Hepatocyte (in vitro differentiated cells): Measurements from ENCODE around the gene CRISPLD2. TPM values are rescaled to one million over a fixed set of nuclear protein-coding genes. Genes with fewer than 3 reads are reported as not detected.

ENCODE experiments used
- DNase-seq: peaks from one replicate; pipeline ENCODE4 v3.0.0-alpha.2; 2016; ENCODE audit warnings: low spot score
- H2AFZ ChIP-seq: fragments of 200-600 bp; sonication (generic); 2 replicates; pipeline ENCODE4 v1.6.0; 2016; ENCODE audit warnings: antibody characterized with exemption, mild to moderate bottlenecking
- H3K27ac ChIP-seq: fragments of 200-600 bp; sonication (generic); 2 replicates; pipeline ENCODE4 v1.5.1; 2016; ENCODE audit warnings: mild to moderate bottlenecking
- H3K27me3 ChIP-seq: fragments of 200-600 bp; sonication (generic); 2 replicates; pipeline ENCODE4 v1.6.1; 2016
- H3K36me3 ChIP-seq: fragments of 200-600 bp; sonication (generic); replicated peaks from 2 replicates; pipeline ENCODE4 v1.5.1; 2016; ENCODE audit warnings: low read depth; ENCODE audit not compliant: insufficient read depth
- H3K4me1 ChIP-seq: fragments of 200-600 bp; sonication (generic); 2 replicates; pipeline ENCODE4 v1.5.1; 2016; ENCODE audit warnings: mild to moderate bottlenecking, moderate library complexity; ENCODE audit not compliant: insufficient read depth
- H3K4me2 ChIP-seq: fragments of 200-600 bp; sonication (generic); 2 replicates; pipeline ENCODE4 v1.6.0; 2016
- H3K4me3 ChIP-seq: fragments of 200-600 bp; sonication (generic); 2 replicates; pipeline ENCODE4 v1.5.1; 2016; ENCODE audit warnings: mild to moderate bottlenecking
- H3K79me2 ChIP-seq: fragments of 200-600 bp; sonication (generic); 2 replicates; pipeline ENCODE4 v1.6.0; 2017; ENCODE audit warnings: mild to moderate bottlenecking
- H3K9me2 ChIP-seq: fragments of 200-600 bp; sonication (generic); replicated peaks from 2 replicates; pipeline ENCODE4 v1.6.0; 2017; ENCODE audit warnings: mild to moderate bottlenecking; ENCODE audit not compliant: insufficient read depth
- H3K9me3 ChIP-seq: fragments of 200-600 bp; sonication (generic); 2 replicates; pipeline ENCODE4 v1.5.1; 2016; ENCODE audit warnings: low read depth, mild to moderate bottlenecking
- H4K20me1 ChIP-seq: fragments of 200-600 bp; sonication (generic); 2 replicates; pipeline ENCODE4 v1.6.0; 2016; ENCODE audit warnings: mild to moderate bottlenecking; ENCODE audit not compliant: insufficient read depth, poor library complexity, severe bottlenecking
- CTCF ChIP-seq: fragments of 200-600 bp; sonication (generic); IDR thresholded peaks from 2 replicates; pipeline ENCODE4 v1.5.1; 2016; ENCODE audit warnings: antibody characterized with exemption, mild to moderate bottlenecking; ENCODE audit not compliant: poor library complexity
- EZH2 ChIP-seq: fragments of 200-600 bp; sonication (generic); IDR thresholded peaks from 2 replicates; pipeline ENCODE4 v1.6.1; 2016; ENCODE audit warnings: antibody characterized with exemption, mild to moderate bottlenecking, borderline replicate concordance
- EZH2phosphoT487 ChIP-seq: fragments of 200-600 bp; sonication (generic); IDR thresholded peaks from one replicate; pipeline ENCODE4 v1.6.1; 2018; ENCODE audit warnings: antibody characterized with exemption, mild to moderate bottlenecking, low read depth, moderate library complexity; ENCODE audit not compliant: unreplicated experiment, severe bottlenecking
- WGBS: methylation state at CpG from one replicate; pipeline ENCODE4 v1.1.6; 2016; ENCODE audit warnings: low lambda C conversion rate; ENCODE audit errors: missing lambda C conversion rate; 5-methylcytosine and 5-hydroxymethylcytosine counted together
- polyA plus RNA-seq: library from polyadenylated mRNA; unstranded; fragments of >200 nt; fragmentation: Nextera tagmentation; extraction: Ambion mirVana; gene quantifications from 2 replicates; pipeline ENCODE4 v1.2.1, GENCODE V29; 2016
- total RNA-seq: library from RNA; depleted of rRNA; stranded (reverse); fragments of >200 nt; gene quantifications from 2 replicates; pipeline ENCODE4 v1.2.3, GENCODE V29; 2014

Gene CRISPLD2
- total and polyA plus RNA-seq, 2 experiments from 2014 or later = 281 to 315 TPM

- no peak for DNase-seq
- no peaks in the 10 kb centered on the region for H3K36me3 ChIP-seq
- TF ChIP-seq EZH2phosphoT487 = no peak
- TF ChIP-seq CTCF = no peak
- no peak for TF ChIP-seq EZH2
- H3K4me3 ChIP-seq = no peak overlapping the region
- no peak overlapping the region for H3K4me2 ChIP-seq
- H4K20me1 ChIP-seq = no peaks in the 10 kb centered on the region
- 70% methylated on average over 17 of the region's 17 CpGs for WGBS
- no peak overlapping the region for H2AFZ ChIP-seq
- H3K27me3 ChIP-seq = no peaks in the 10 kb centered on the region
- H3K27ac ChIP-seq = peak overlapping the region; percentile 19
- peaks cover 5% of the 10 kb centered on the region for H3K4me1 ChIP-seq
- H3K9me2 ChIP-seq = no peaks in the 10 kb centered on the region
- H3K9me3 ChIP-seq = no peaks in the 10 kb centered on the region
- no peaks in the 10 kb centered on the region for H3K79me2 ChIP-seq
Measured at GRCh38 chr16:84891149-84891795, 71.5 kb downstream of the CRISPLD2 start.

- Histone ChIP-seq H3K9me2 (no peaks in the 10 kb centered on the region), H3K79me2 (no peaks in the 10 kb centered on the region), H3K4me2 (no peak overlapping the region), H3K36me3 (no peaks in the 10 kb centered on the region), H3K4me1 (peaks cover 5% of the 10 kb centered on the region), H3K27ac (no peak overlapping the region), H3K4me3 (no peak overlapping the region), H3K27me3 (no peaks in the 10 kb centered on the region), H4K20me1 (no peaks in the 10 kb centered on the region), H3K9me3 (no peaks in the 10 kb centered on the region), H2AFZ (no peak overlapping the region)
- DNase-seq = no peak
- 93% methylated on average over 10 of the region's 10 CpGs for WGBS
- no peak for TF ChIP-seq EZH2phosphoT487
- TF ChIP-seq EZH2 = no peak
- no peak for TF ChIP-seq CTCF
Measured at GRCh38 chr16:84892097-84892496, 72.3 kb downstream of the CRISPLD2 start.

- Histone ChIP-seq H2AFZ (no peak overlapping the region), H3K36me3 (no peaks in the 10 kb centered on the region)
- 95% methylated on average over 3 of the region's 3 CpGs for WGBS
Measured at GRCh38 chr16:84893467-84893848, 73.7 kb downstream of the CRISPLD2 start.

More at GRCh38 chr16:84893467-84893848, 73.7 kb downstream of the CRISPLD2 start:
- H3K4me2 ChIP-seq = no peak overlapping the region
- DNase-seq = no peak
- H3K4me3 ChIP-seq = no peak overlapping the region
- no peaks in the 10 kb centered on the region for H4K20me1 ChIP-seq
- no peaks in the 10 kb centered on the region for H3K79me2 ChIP-seq
- H3K27me3 ChIP-seq = no peaks in the 10 kb centered on the region
- H3K9me3 ChIP-seq = no peaks in the 10 kb centered on the region
- TF ChIP-seq EZH2phosphoT487 (no peak), CTCF (no peak), EZH2 (no peak)
- H3K9me2 ChIP-seq = no peaks in the 10 kb centered on the region
- H3K4me1 ChIP-seq = peaks cover 5% of the 10 kb centered on the region
- no peak overlapping the region for H3K27ac ChIP-seq
